ENCODE data around the gene SERP2. TPM values are rescaled to one million over a fixed set of nuclear protein-coding genes. Genes with fewer than 3 reads are reported as not detected.

The SERP2 gene
- total RNA-seq, 2 experiments from 2014 or later, result not detected

DNA sequence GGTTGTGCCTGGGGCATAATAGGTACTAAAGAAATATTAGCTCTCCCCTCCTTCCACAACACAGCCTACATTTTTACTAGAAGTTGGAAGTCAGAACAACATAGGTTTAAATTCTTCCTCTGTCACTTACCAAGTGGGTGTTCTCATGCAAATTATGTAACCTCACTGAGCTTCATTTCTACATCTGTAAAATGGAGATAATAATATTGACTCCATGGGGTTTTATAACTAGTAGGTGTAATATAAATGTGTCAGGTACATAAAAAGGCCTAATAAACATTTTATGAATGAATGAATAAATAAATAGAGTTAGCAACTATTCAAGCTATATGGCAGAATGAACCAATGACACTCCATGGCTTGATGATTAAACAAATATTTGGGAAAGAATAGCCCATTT is 27.1 kb upstream of the SERP2 start:
- H3K36me3 Mint-ChIP-seq, result no peaks in the 10 kb centered on the region
- H3K27ac Mint-ChIP-seq, result no peak overlapping the region
- DNase-seq, result no peak
- CTCF ChIA-PET, result no interaction called here
- no peaks in the 10 kb centered on the region for H3K4me1 Mint-ChIP-seq (ENCODE audit: low read depth)
- H3K9me3 Mint-ChIP-seq, result no peaks in the 10 kb centered on the region
- no peak overlapping the region for H3K4me3 Mint-ChIP-seq
- intact Hi-C loops (cut with micrococcal nuclease), result no loop called here
- H3K27me3 Mint-ChIP-seq, result peaks cover 4% of the 10 kb centered on the region
- POLR2A ChIA-PET, result no interaction called here

DNA sequence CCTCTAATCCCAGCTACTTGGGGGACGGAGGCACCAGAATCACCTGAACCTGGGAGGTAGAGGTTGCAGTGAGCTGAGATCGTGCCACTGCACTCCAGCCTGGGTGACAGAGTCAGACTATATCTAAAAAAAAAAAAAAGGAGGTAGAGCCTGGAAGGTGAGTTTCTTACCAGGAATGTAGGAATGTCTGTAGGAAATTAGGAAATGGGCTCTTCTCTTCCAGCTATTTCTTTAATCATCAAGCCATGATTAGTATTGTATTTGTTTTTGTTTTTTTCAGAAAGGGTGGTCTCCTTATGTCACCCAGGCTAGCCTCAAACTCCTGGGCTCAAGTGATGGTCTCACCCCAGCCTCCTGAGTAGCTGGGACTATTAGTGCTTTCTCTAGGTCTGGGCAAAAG is 26.3 kb upstream of the SERP2 start:
- no peaks in the 10 kb centered on the region for H3K9me3 Mint-ChIP-seq
- POLR2A ChIA-PET, result no interaction called here
- H3K4me3 Mint-ChIP-seq, result no peak overlapping the region
- H3K27me3 Mint-ChIP-seq, result peaks cover 4% of the 10 kb centered on the region
- H3K36me3 Mint-ChIP-seq, result no peaks in the 10 kb centered on the region
- CTCF ChIA-PET, result no interaction called here
- intact Hi-C loops (cut with micrococcal nuclease), result no loop called here
- DNase-seq, result no peak
- H3K27ac Mint-ChIP-seq, result no peak overlapping the region
- H3K4me1 Mint-ChIP-seq (ENCODE audit: low read depth), result peaks cover 3% of the 10 kb centered on the region

DNA sequence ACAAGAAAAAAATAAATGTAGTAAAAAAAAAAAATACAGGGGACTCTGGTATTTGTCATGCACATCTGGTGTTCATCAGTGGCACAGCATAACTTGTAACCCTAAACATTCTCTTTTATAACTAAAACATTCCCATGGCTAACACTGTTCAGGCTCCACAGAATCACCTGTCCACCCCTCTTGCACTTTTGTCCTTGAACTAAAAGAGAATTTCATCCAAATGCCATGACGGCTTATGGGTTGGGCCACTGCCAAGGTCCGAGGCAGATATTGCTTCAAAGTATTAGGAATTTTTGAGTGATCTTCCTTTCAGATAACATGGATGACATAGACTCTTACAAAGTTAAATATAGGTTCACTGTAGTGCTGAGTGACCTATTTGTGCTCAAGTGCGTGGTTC is 25.7 kb upstream of the SERP2 start:
- Mint-ChIP-seq H3K9me3 (no peaks in the 10 kb centered on the region), H3K27me3 (peaks cover 4% of the 10 kb centered on the region), H3K27ac (no peak overlapping the region), H3K4me1 (ENCODE audit: low read depth) (peaks cover 5% of the 10 kb centered on the region), H3K4me3 (no peak overlapping the region), H3K36me3 (no peaks in the 10 kb centered on the region)
- intact Hi-C loops (cut with micrococcal nuclease), result no loop called here
- POLR2A ChIA-PET, result no interaction called here
- CTCF ChIA-PET, result no interaction called here
- DNase-seq, result no peak

DNA sequence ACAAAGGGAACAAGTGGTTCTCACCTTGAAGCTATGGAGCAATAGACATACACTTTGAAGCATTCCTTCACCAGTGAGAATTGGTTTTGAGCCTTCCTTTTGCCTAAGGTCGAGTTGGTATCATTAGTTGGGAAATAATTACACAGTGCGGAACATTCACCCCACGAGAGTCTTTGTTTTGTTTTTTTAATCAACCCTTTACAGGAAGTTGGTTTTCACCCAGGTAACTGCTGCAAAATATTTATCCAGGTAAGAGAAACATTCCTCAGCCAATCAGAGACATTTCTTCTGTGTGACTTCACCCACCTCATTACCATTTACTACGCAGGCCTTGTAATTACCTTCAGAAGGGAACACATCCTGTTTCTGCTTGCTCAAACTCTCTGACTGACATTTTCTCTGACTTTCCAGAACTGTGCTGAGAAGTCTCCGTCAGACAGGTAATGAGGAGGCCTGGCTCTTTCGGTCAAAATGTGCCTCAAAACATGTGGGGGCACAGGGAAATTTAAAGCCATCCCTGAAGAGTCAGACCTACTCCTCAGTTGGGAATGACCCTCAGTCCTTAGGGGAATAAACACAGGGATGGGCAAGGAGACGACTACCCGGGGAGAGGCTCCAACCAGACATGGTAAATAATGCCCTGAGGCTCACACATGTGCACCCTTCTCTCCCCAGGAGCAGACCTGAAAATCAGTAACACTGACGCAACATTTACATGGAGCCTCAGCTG is 22.7 kb upstream of the SERP2 start:
- POLR2A ChIA-PET, result no interaction called here
- CTCF ChIA-PET, result no interaction called here
- intact Hi-C loops (cut with micrococcal nuclease), result no loop called here
- no peak overlapping the region for H3K27ac Mint-ChIP-seq
- no peak overlapping the region for H3K4me3 Mint-ChIP-seq
- peaks cover 3% of the 10 kb centered on the region for H3K27me3 Mint-ChIP-seq
- no peaks in the 10 kb centered on the region for H3K36me3 Mint-ChIP-seq
- H3K9me3 Mint-ChIP-seq, result no peaks in the 10 kb centered on the region
- peaks cover 5% of the 10 kb centered on the region for H3K4me1 Mint-ChIP-seq (ENCODE audit: low read depth)
- DNase-seq, result no peak

DNA sequence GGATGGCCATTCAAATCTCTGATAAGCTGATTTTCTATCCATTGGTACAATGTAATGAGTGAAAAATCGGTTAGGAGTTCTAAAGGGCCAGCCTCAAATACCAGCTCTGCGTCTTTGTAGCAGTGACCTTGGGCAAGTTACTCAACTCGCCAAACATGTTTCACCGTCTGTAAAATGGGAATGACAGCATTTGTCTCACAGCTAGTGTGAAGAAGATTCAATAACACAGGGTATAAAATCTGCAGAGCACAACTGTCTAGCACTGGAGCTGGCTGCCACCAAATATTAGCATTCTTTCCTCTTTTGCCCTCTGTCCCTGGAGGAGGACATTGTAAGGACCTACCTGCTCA is 22.1 kb upstream of the SERP2 start:
- POLR2A ChIA-PET, result no interaction called here
- H3K36me3 Mint-ChIP-seq, result no peaks in the 10 kb centered on the region
- DNase-seq, result no peak
- CTCF ChIA-PET, result no interaction called here
- no peak overlapping the region for H3K4me3 Mint-ChIP-seq
- H3K27ac Mint-ChIP-seq, result no peak overlapping the region
- peaks cover 5% of the 10 kb centered on the region for H3K4me1 Mint-ChIP-seq (ENCODE audit: low read depth)
- H3K9me3 Mint-ChIP-seq, result no peaks in the 10 kb centered on the region
- H3K27me3 Mint-ChIP-seq, result peaks cover 3% of the 10 kb centered on the region
- intact Hi-C loops (cut with micrococcal nuclease), result no loop called here

DNA sequence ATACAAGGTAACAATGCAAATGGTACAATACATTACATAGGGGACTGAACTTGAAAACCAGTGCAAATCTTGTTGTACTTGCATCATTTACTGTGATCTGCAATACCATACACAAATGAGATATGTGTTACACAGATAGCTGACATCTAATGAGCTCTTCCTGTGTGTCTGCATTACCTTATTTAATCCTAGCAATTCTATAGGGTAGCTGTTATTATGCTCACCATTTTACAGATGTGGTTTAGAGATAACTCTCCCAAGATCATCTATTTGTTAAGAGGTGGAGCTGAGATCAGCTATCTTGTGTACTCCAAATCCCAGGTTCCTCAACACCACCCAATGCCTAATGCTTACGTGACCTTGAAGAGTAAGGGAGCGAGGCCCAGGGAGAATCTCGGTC is 21.4 kb upstream of the SERP2 start:
- ChIA-PET POLR2A (no interaction called here), CTCF (no interaction called here)
- Mint-ChIP-seq H3K36me3 (no peaks in the 10 kb centered on the region), H3K4me1 (ENCODE audit: low read depth) (peaks cover 5% of the 10 kb centered on the region), H3K9me3 (no peaks in the 10 kb centered on the region), H3K27me3 (peaks cover 3% of the 10 kb centered on the region), H3K27ac (no peak overlapping the region), H3K4me3 (no peak overlapping the region)
- intact Hi-C loops (cut with micrococcal nuclease), result no loop called here
- DNase-seq, result no peak

DNA sequence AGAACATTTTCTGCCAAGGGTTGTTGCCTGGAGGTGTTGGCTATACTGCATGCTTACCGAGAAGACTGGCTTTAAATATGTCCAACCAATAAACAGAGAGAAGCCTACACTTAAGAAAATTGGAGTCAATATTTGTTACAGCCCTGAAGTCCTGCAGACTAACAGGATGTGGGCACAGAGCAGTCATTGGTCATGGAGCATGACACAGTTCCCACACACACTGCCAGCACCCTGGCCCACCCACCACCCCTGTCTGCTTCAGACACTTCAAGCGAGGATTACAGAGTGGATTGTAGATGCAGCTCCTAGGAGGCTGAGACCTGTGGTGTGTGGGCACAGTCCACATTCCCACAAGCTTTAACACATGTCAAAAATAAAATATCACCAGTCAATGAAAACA is 21.0 kb upstream of the SERP2 start:
- no peak for DNase-seq
- ChIA-PET POLR2A (no interaction called here), CTCF (no interaction called here)
- H3K36me3 Mint-ChIP-seq, result no peaks in the 10 kb centered on the region
- peaks cover 6% of the 10 kb centered on the region for H3K27me3 Mint-ChIP-seq
- no peak overlapping the region for H3K27ac Mint-ChIP-seq
- intact Hi-C loops (cut with micrococcal nuclease), result no loop called here
- no peaks in the 10 kb centered on the region for H3K9me3 Mint-ChIP-seq
- no peak overlapping the region for H3K4me3 Mint-ChIP-seq
- peaks cover 5% of the 10 kb centered on the region for H3K4me1 Mint-ChIP-seq (ENCODE audit: low read depth)

DNA sequence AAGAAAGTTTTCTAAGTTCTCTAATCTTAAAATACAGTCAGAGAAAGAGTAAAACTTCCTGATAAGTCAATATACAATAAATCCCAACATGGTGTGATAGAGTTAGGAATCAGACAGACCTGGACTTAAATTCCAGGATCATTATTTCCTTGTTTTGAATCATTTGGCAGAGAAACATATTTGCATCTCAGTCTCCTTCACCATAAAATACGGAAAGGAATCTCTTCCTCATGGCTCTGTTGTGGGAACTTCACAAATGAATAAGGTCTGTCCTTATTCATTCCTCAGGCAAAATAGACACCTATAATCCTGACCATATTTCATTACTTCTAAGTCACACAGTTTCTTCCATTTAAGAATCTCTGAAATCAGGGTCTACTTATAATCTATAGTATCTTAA is 19.3 kb upstream of the SERP2 start:
- Mint-ChIP-seq H3K27ac (no peak overlapping the region), H3K4me3 (no peak overlapping the region), H3K9me3 (no peaks in the 10 kb centered on the region), H3K27me3 (peaks cover 6% of the 10 kb centered on the region), H3K36me3 (no peaks in the 10 kb centered on the region), H3K4me1 (ENCODE audit: low read depth) (peaks cover 5% of the 10 kb centered on the region)
- ChIA-PET POLR2A (no interaction called here), CTCF (no interaction called here)
- no peak for DNase-seq
- intact Hi-C loops (cut with micrococcal nuclease), result no loop called here

DNA sequence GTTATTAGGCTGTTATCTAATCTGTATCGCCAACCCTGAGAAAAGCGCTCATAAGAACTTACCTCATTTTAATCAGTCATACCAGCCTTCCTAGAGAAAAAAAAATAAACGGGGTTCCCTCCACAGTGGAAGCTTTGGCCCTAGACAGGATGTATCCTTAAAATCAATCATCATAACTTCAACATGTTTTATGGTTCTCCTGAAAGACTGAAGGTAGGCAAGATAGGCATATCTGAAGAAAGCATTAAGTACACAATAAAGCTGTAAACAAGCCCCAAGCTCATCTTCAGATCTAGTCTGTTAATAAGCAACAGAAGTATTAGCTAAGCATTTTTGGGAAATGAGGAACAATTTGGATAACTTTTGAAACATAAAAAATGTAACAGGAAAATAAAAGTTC is 18.7 kb upstream of the SERP2 start:
- Mint-ChIP-seq H3K27me3 (peaks cover 6% of the 10 kb centered on the region), H3K4me3 (no peak overlapping the region), H3K4me1 (ENCODE audit: low read depth) (peaks cover 5% of the 10 kb centered on the region), H3K36me3 (no peaks in the 10 kb centered on the region), H3K27ac (no peak overlapping the region), H3K9me3 (no peaks in the 10 kb centered on the region)
- CTCF ChIA-PET, result no interaction called here
- POLR2A ChIA-PET, result no interaction called here
- intact Hi-C loops (cut with micrococcal nuclease), result no loop called here
- no peak for DNase-seq

DNA sequence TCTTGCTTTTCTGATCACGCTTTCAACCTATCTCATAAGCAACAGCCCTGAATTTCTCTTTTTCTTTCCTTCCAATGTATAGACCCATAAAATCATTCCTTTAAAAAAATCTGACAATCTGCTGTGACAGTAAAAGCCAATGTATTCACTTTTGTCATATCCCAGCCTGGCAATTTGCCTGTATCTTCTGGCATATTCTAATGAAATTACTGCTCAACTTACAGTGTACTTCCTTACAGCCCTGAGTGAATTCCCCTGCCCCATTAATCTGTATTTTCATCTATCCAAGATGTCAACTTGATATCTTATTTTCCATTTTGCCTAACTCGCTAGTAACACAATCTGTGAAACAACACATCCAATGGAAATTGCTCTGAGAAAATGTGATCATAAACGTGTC is 18.0 kb upstream of the SERP2 start:
- CTCF ChIA-PET, result no interaction called here
- H3K27me3 Mint-ChIP-seq, result peaks cover 6% of the 10 kb centered on the region
- intact Hi-C loops (cut with micrococcal nuclease), result no loop called here
- no peaks in the 10 kb centered on the region for H3K9me3 Mint-ChIP-seq
- no peak for DNase-seq
- peaks cover 5% of the 10 kb centered on the region for H3K4me1 Mint-ChIP-seq (ENCODE audit: low read depth)
- POLR2A ChIA-PET, result no interaction called here
- no peak overlapping the region for H3K4me3 Mint-ChIP-seq
- no peaks in the 10 kb centered on the region for H3K36me3 Mint-ChIP-seq
- no peak overlapping the region for H3K27ac Mint-ChIP-seq

DNA sequence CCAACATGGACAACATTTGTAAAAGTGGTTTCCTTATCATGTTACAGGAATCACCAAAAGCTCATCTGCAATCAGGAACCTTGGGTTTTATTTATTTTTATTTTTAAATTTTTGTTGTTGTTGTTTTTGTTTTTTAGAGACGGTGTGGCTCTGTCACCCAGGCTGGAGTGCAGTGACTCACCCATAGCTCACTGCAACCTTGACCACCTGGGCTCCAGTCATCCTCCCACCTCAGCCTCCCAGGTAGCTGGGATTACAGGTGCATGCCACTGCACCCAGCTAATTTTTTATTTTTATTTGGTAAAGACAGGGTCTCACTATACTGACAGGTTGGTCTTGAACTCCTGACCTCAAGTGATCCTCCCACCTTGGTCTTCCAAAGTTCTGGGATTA is 13.6 kb upstream of the SERP2 start:
- no peak for DNase-seq
- intact Hi-C loops (cut with micrococcal nuclease), result no loop called here
- Mint-ChIP-seq H3K36me3 (no peaks in the 10 kb centered on the region), H3K27ac (no peak overlapping the region), H3K4me3 (no peak overlapping the region), H3K4me1 (ENCODE audit: low read depth) (no peaks in the 10 kb centered on the region), H3K9me3 (no peaks in the 10 kb centered on the region), H3K27me3 (peaks cover 10% of the 10 kb centered on the region)
- POLR2A ChIA-PET, result no interaction called here
- CTCF ChIA-PET, result no interaction called here

DNA sequence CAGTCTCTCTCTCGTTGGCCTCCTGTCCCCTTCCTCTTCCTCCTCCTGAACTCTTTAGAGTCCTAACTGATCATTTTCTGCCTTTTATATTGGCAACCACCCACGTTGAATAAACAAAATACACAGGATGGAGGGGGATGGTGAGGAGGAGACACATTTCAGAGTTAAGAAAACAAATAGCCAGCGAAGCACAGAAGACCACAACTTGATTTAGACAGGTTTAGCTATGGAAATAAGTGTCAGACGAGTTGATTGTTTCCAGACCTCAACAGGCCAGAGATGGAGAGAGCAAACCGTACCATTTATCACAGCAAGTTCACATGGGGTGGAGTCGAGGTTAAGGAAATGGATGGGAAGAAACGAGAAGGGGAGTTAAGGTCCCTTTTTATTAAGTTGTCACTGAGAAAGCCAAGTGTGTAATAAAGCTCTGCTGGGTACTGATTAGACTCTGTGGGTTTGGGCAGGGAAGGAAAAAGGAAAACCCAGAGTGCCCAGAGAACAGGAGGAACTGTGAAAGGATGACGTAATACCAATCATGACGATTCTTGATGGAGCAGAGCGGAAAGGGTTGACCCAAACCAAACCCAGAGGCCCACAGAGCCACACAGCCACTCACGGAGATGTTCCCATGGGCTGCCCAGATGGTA is 11.1 kb upstream of the SERP2 start:
- no peaks in the 10 kb centered on the region for H3K9me3 Mint-ChIP-seq
- DNase-seq, result no peak
- H3K27ac Mint-ChIP-seq, result no peak overlapping the region
- H3K36me3 Mint-ChIP-seq, result no peaks in the 10 kb centered on the region
- intact Hi-C loops (cut with micrococcal nuclease), result no loop called here
- POLR2A ChIA-PET, result no interaction called here
- H3K4me3 Mint-ChIP-seq, result no peak overlapping the region
- H3K27me3 Mint-ChIP-seq, result peaks cover 7% of the 10 kb centered on the region
- H3K4me1 Mint-ChIP-seq (ENCODE audit: low read depth), result no peaks in the 10 kb centered on the region
- CTCF ChIA-PET, result no interaction called here

DNA sequence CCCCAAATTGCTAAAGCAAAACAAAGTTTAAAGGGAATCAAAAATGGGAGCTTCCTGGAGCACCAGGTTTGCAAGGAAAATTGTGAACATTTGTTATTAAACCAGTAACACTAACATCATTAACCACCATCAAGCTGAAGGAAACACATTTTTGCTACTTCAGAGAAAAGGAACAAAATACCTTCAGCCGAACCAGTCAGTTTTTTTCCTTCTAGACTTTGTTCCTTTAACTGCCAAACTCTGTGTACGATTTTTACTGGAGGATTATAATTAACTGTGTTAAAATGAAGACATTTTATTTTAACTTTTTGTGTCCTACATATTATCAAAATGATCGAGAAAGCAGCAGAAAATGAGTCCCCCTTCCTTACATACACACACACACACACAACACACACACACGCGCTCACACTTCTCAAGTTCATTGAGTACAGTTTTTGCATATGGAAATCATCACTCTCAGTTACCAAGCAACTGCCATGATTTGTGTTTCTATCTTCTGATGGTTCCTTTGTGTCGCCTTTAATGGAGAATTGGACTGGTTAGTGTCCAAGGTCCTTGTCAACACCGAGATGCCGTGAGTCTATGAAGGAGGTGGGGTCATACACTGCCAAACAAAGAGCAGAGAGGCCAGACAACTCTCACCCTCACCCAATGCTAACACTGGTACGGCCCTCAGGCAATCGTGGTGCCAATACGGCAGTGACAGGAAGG is 9.8 kb upstream of the SERP2 start:
- Mint-ChIP-seq H3K27me3 (peaks cover 7% of the 10 kb centered on the region), H3K27ac (no peak overlapping the region), H3K4me3 (no peak overlapping the region), H3K9me3 (no peaks in the 10 kb centered on the region), H3K4me1 (ENCODE audit: low read depth) (no peaks in the 10 kb centered on the region), H3K36me3 (no peaks in the 10 kb centered on the region)
- ChIA-PET CTCF (no interaction called here), POLR2A (no interaction called here)
- intact Hi-C loops (cut with micrococcal nuclease), result no loop called here
- DNase-seq, result no peak

All from activated CD4-positive, alpha-beta memory T cell treated with anti-CD3 and anti-CD28 coated beads for 36 hours (primary cell).